AG04450 (cell line): ENCODE results near the gene RBBP4. TPM values are rescaled to one million over a fixed set of nuclear protein-coding genes. Genes with fewer than 3 reads are reported as not detected.

Experiments
- CTCF ChIA-PET: fragments of 300-600, 350-600 bp; formaldehyde crosslinking; extraction: SDS; loops from one replicate; lab custom pipeline; 2022; ENCODE audit warnings: antibody characterized with exemption, inconsistent platforms; lab: Charles Lee
- POLR2A ChIA-PET: fragments of 350-600 bp; formaldehyde crosslinking; extraction: SDS; loops from one replicate; lab custom pipeline; 2021; ENCODE audit warnings: antibody characterized with exemption, inconsistent platforms; lab: Yijun Ruan, JAX
- DNase-seq: peaks from one replicate; pipeline ENCODE4 v3.0.0-alpha.2; 2011; ENCODE audit warnings: low read depth, low spot score
- H3K27ac ChIP-seq: one replicate; pipeline ENCODE4 v1.5.1; 2012; ENCODE audit warnings: low read depth, low read length, control low read depth
- H3K27me3 ChIP-seq: one replicate; pipeline ENCODE4 v1.6.0; 2012; ENCODE audit warnings: low read length; ENCODE audit not compliant: control insufficient read depth, insufficient read depth
- H3K4me3 ChIP-seq: 2 replicates; pipeline ENCODE4 v1.5.1; 2011; ENCODE audit warnings: mild to moderate bottlenecking, low read depth, low read length, control low read depth
- H3K9me3 ChIP-seq: 2 replicates; pipeline ENCODE4 v1.5.1; 2012; ENCODE audit warnings: low read length; ENCODE audit not compliant: control insufficient read depth, insufficient read depth
- CTCF ChIP-seq: IDR thresholded peaks from 2 replicates; pipeline ENCODE4 v1.5.1; 2011; ENCODE audit warnings: low read depth, low read length, control low read depth, inconsistent platforms
- polyA minus RNA-seq: library from RNA; depleted of rRNA, polyadenylated mRNA; stranded (reverse); fragments of >200 nt; gene quantifications from 2 replicates; pipeline ENCODE4 v1.2.3, GENCODE V29; 2011; rRNA and poly(A)+ RNA removed
- polyA plus RNA-seq: library from polyadenylated mRNA; depleted of rRNA; stranded (reverse); fragments of >200 nt; gene quantifications from 2 replicates; pipeline ENCODE4 v1.2.3, GENCODE V29; 2011; rRNA removed

RBBP4 gene
- polyA plus RNA-seq, result 132 and 154 TPM in 2 replicates
- 107 and 150 TPM in 2 replicates for polyA minus RNA-seq

- ChIA-PET POLR2A (interaction anchor here (0.6 to 1.4 kb wide), 13 partner anchors 8 to 280 kb away, joined by 3 to 9 read pairs (median 3); partner anchors contain the start of genes BSDC1 and SYNC), CTCF (interaction anchor here (0.7 to 1.9 kb wide), 3 partner anchors 131 to 1246 kb away, joined by 3 to 5 read pairs (median 3); no protein-coding TSS in a partner anchor)
- H3K9me3 ChIP-seq, result no peaks in the 10 kb centered on the region
- peak within 1 kb of the TSS; percentile 92 for H3K4me3 ChIP-seq
- TF ChIP-seq CTCF, result no peak
- H3K27ac ChIP-seq, result peak within 1 kb of the TSS; percentile 100
- peak; percentile 95 for DNase-seq
- H3K27me3 ChIP-seq, result no peaks in the 10 kb centered on the region
Observed at GRCh38 chr1:32650752-32651460, at the start of gene RBBP4. Gene RBBP4 (plus strand): TSS chr1:32651208. CDS start chr1:32651307, 99 bp downstream.

GRCh38 chr1:32605711-32606424 is 45.1 kb upstream of the RBBP4 start:
- DNase-seq, result no peak
- POLR2A ChIA-PET, result no interaction called here
- no peak for TF ChIP-seq CTCF
- CTCF ChIA-PET, result interaction anchor here (1.7 kb wide), 1 partner anchor 85 kb away, joined by 5 read pairs; no protein-coding TSS in a partner anchor
- H3K27me3 ChIP-seq, result no peaks in the 10 kb centered on the region
- H3K4me3 ChIP-seq, result no peak overlapping the region
- no peaks in the 10 kb centered on the region for H3K9me3 ChIP-seq
- H3K27ac ChIP-seq, result no peak overlapping the region

GRCh38 chr1:32606565-32607371 is 44.2 kb upstream of the RBBP4 start:
- no peak for TF ChIP-seq CTCF
- POLR2A ChIA-PET, result no interaction called here
- CTCF ChIA-PET, result no interaction called here
- no peak for DNase-seq
- Histone ChIP-seq H3K9me3 (no peaks in the 10 kb centered on the region), H3K27ac (no peak overlapping the region), H3K27me3 (no peaks in the 10 kb centered on the region), H3K4me3 (no peak overlapping the region)

GRCh38 chr1:32609180-32609579 is 41.8 kb upstream of the RBBP4 start:
- CTCF ChIA-PET, result interaction anchor here (0.6 kb wide), 1 partner anchor 89 kb away, joined by 3 read pairs; no protein-coding TSS in a partner anchor
- no peak overlapping the region for H3K27ac ChIP-seq
- POLR2A ChIA-PET, result no interaction called here
- H3K9me3 ChIP-seq, result no peaks in the 10 kb centered on the region
- H3K4me3 ChIP-seq, result no peak overlapping the region
- no peaks in the 10 kb centered on the region for H3K27me3 ChIP-seq
- TF ChIP-seq CTCF, result no peak
- DNase-seq, result no peak
